Psoas muscle (tissue), 8 donors: Measurements from ENCODE around the gene RASD1. TPM values are rescaled to one million over a fixed set of nuclear protein-coding genes. Genes with fewer than 3 reads are reported as not detected.

Experiments used
- ATAC-seq, 4 donors: fragments of 200-7000 bp; cut with Tn5 transposase; one replicate each; pipeline ENCODE4 v1.9.1; 2020; ENCODE audit warnings: moderate library complexity in 3 of 4, mild to moderate bottlenecking in 2 of 4
- DNase-seq, 2 donors: peaks; one replicate each; pipeline ENCODE4 v3.0.0-alpha.2; 2020
- H3K27ac ChIP-seq: fragments of 200-600 bp; one replicate; pipeline ENCODE4 v1.8.0; 2022
- H3K27me3 ChIP-seq, 3 donors: fragments of 200-600 bp in 1 of 3; one replicate each; pipeline versions ENCODE4 v1.6.1 to v1.8.0; 2013 to 2022; ENCODE audit warnings: low read length in 2 of 3, mild to moderate bottlenecking in 2 of 3, moderate library complexity in 1 of 3; ENCODE audit not compliant: insufficient read depth in 3 of 3
- H3K36me3 ChIP-seq, 2 donors: fragments of 200-600 bp in 1 of 2; one replicate each; pipeline versions ENCODE4 v1.6.1 to v1.8.0; 2013 to 2022; ENCODE audit warnings: low read depth in 1 of 2, mild to moderate bottlenecking in 1 of 2, moderate library complexity in 1 of 2; ENCODE audit not compliant: insufficient read depth in 1 of 2
- H3K4me1 ChIP-seq: fragments of 200-600 bp; one replicate; pipeline ENCODE4 v1.8.0; 2022
- H3K4me3 ChIP-seq: fragments of 200-600 bp; one replicate; pipeline ENCODE4 v1.8.0; 2022; ENCODE audit warnings: mild to moderate bottlenecking
- H3K9me3 ChIP-seq: fragments of 200-600 bp; one replicate; pipeline ENCODE4 v1.8.0; 2022
- WGBS, 3 donors: extraction: QIAGEN DNeasy Blood & Tissue Kit; methylation state at CpG; one replicate each; pipeline versions ENCODE4 v1.1.6 to v1.1.7; 2013; 5-methylcytosine and 5-hydroxymethylcytosine counted together
- intact Hi-C, 2 donors: fragments of 100-400 bp; cut with DNase I; formaldehyde crosslinking; loops; one replicate each; pipeline versions ENCODE4 v1.11.0 to v1.14.2; 2022
- polyA plus RNA-seq, 3 donors: library from polyadenylated mRNA; stranded (reverse); fragments of 200-250 nt; gene quantifications; one replicate each; pipeline ENCODE4 v1.2.3, GENCODE V29; 2013
- total RNA-seq, 4 donors: library from RNA; stranded (reverse); fragmentation: NEBNext Ultra II Directional in 2 of 4; extraction: Animal tissue kit (Norgen Biotek cat#: 25700) in 2 of 4; gene quantifications; one replicate each; pipeline versions ENCODE4 v1.2.1 to v1.2.4, GENCODE V29; 2021 to 2023
- TF ChIP-seq, protein P1 (sequence below): fragments of 200-600 bp; IDR thresholded peaks from one replicate; pipeline ENCODE4 v1.8.0; 2022; ENCODE audit warnings: antibody characterized with exemption
- donor health status: healthy with polysubstance abuse.
- donor health status: DM: no; HTN: no; CAD: no; lungs with moderate emphysema.
- donor health status: Bipolar disorder and iron deficiency.
- donor health status: healthy.
- donor health status: DM: yes; HTN: yes; CAD: no.
- donor health status: DM: no; HTN: no; CAD: no.
- donor health status: DM: no; HTN: no; CAD: no.
- donor health status: DM: yes; HTN: yes; CAD: no.

Gene RASD1
- total and polyA plus RNA-seq, 7 donors: 4.4 to 436 (median 26.5) TPM

DNA sequence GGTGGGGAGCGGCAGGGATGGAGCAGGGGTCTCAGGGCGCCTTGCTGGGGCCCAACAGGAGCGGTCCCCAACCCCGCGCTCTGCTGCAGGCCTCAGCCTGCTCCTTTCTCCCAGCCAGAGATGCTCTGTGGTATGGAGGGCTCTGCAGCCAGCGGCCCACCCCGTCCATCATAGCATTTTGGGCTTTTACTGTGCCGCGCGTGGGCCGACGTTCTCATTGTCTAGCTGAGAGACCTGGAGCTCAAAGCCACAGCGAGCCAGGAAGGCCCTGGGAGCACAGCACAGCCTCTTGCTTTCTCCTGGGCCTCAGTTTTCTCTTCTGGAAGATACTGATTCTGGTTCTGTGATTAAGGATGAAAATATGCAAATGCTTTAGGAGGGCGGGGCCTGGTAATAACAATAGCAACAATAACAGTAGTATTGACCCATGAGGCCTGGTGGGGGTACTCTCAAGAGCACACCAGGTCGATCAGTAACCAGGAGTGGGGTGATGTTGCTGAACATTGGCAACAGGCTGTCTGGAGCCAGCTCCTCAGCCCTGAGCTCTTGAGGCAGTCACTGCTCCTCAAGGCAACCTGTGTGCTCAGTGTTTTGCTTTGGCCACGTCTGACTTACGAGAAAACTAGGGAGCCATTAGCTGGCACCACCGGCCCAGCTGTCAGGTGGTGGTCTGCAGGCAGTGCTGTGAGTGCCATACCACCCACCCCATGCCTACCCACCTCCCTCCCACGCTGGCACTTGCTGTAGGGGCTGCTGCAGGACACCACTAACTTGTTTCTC is 1.1 kb upstream of the RASD1 start:
- Histone ChIP-seq H3K4me1 (peaks cover 18% of the 10 kb centered on the region), H3K36me3 (peaks cover 0 to 7% of the 10 kb centered on the region in 2 donors), H3K4me3 (peak overlapping the region; percentile 84), H3K27ac (peak overlapping the region; percentile 89), H3K9me3 (no peaks in the 10 kb centered on the region), H3K27me3 (no peaks in the 10 kb centered on the region)
- WGBS, 3 donors: 39 to 46% (median 41%) methylated on average over 18 to 19 of the region's 19 CpGs
- intact Hi-C loops: loop anchor here (1.0 to 5.0 kb wide), 5 partner anchors 20 to 140 kb away; partner anchors contain the start of gene MED9 (in 1 of the 2)
- TF ChIP-seq, protein P1, sequence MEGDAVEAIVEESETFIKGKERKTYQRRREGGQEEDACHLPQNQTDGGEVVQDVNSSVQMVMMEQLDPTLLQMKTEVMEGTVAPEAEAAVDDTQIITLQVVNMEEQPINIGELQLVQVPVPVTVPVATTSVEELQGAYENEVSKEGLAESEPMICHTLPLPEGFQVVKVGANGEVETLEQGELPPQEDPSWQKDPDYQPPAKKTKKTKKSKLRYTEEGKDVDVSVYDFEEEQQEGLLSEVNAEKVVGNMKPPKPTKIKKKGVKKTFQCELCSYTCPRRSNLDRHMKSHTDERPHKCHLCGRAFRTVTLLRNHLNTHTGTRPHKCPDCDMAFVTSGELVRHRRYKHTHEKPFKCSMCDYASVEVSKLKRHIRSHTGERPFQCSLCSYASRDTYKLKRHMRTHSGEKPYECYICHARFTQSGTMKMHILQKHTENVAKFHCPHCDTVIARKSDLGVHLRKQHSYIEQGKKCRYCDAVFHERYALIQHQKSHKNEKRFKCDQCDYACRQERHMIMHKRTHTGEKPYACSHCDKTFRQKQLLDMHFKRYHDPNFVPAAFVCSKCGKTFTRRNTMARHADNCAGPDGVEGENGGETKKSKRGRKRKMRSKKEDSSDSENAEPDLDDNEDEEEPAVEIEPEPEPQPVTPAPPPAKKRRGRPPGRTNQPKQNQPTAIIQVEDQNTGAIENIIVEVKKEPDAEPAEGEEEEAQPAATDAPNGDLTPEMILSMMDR: no peak
- ATAC-seq (no peak), DNase-seq (peak; percentile 13 to 35)

DNA sequence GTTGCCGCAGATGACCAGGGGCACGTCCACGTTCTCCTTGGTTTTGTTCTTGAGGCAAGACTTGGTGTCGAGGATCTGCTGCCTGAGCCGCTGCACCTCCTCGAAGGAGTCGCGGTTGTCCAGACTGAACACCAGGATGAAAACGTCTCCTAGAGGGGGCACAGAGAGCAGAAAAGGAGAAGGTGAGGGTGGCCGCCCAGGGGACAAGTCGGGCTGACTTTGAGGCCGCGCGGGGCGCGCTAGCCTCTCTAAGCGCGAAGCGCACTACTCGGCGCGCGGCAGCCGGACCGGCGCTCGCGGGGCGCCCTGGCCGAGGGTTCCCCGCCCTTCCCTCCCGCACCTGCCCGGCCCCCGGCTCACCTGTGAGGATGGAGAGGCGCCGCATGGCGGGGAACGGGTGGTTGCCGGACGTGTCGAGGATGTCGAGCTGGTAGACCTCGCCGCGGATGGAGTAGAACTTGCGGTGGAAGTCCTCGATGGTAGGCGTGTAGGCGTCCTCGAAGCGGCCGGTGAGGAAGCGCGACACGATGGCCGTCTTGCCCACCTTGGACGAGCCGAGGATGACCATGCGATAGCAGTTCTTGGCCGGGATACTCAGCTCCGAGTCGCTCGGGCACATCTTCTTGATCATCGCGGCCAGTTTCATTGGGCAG is 533 bp downstream of the RASD1 start:
- Histone ChIP-seq H3K27me3 (no peaks in the 10 kb centered on the region), H3K27ac (peak overlapping the region; percentile 89), H3K4me1 (peaks cover 21% of the 10 kb centered on the region), H3K36me3 (peaks cover 0 to 18% of the 10 kb centered on the region in 2 donors), H3K4me3 (peak overlapping the region; percentile 84), H3K9me3 (no peaks in the 10 kb centered on the region)
- TF ChIP-seq, protein P1: no peak
- DNase-seq (peak; percentile 24 to 73), ATAC-seq (peak in 3 of 4 donors; percentile 3 to 14 (median 7))
- WGBS, 3 donors: 1% methylated on average over 41 to 65 of the region's 65 CpGs
- intact Hi-C loops: loop anchor here (1.0 to 5.0 kb wide), 5 partner anchors 19 to 138 kb away; partner anchors contain the start of gene MED9 (in 1 of the 2)

DNA sequence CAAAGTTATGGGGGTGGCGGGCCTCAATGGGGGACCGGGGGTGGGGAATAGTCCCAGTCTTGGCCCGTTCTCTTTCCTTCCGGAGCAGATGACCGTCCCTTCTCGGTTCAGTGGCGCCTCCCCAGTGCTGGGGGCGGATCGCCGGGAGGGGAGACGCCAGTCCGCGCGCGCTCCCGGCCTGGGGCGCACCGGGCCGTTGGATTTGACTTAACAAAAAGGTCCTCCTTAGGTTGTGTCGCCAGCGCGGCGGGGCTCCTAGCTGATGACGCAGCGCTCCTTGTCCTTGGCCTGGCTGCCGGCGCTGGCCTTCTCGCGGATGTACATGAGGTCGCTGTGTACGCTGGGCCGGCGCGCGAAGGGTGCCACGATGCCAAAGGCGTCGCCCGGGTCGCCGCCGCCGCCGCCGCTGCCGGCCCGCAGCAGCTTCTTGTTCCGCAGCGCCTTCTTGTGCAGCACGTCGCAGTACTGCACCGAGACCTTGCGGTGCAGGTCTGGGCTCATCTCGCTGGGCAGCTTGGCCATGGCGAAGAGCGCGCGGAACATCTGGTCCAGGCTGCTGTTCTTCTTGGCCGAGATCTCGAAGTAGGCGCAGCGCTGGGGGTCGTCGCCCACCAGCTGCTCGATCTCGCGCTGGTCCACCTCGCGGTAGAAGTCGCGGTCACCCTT is 1.2 kb downstream of the RASD1 start:
- peaks cover 25% of the 10 kb centered on the region for H3K4me1 ChIP-seq
- peak overlapping the region; percentile 89 for H3K27ac ChIP-seq
- H3K9me3 ChIP-seq: no peaks in the 10 kb centered on the region
- intact Hi-C loops: loop anchor here (5.0 kb wide), 1 partner anchor 138 kb away; no protein-coding TSS in a partner anchor
- peak overlapping the region; percentile 84 for H3K4me3 ChIP-seq
- DNase-seq (peak; percentile 72 to 82), ATAC-seq (peak; percentile 4 to 28 (median 16))
- WGBS, 3 donors: 2% methylated on average over 65 to 71 of the region's 71 CpGs
- TF ChIP-seq, protein P1: no peak
- peaks cover 0 to 18% of the 10 kb centered on the region in 2 donors for H3K36me3 ChIP-seq
- no peaks in the 10 kb centered on the region for H3K27me3 ChIP-seq

DNA sequence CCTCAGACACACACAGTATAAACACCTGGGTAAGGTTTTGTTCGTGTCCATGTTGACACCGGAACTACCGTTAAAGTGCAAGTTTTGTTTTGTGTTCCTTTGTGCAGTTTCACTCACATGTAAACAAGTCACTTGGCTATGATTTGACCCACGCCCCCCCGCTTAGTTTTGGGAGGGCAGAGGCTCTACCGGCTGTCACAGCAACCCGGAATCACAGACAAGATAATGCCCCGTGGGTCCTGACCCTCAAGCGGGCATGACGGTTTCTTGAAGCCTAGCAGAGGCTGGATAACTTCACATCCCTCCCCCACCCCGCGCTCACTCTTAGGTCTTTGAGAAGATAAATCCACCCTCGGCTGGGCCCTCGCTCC is 1.7 kb downstream of the RASD1 start:
- TF ChIP-seq, protein P1: no peak
- ATAC-seq (peak in 1 of 4 donors; percentile 4), DNase-seq (peak in 1 of 2 donors; percentile 68)
- 15 to 24% (median 18%) methylated on average over 14 of the region's 14 CpGs for WGBS, 3 donors
- intact Hi-C loops: no loop called here
- Histone ChIP-seq H3K9me3 (no peaks in the 10 kb centered on the region), H3K4me3 (peak overlapping the region; percentile 84), H3K27me3 (no peaks in the 10 kb centered on the region), H3K4me1 (peaks cover 25% of the 10 kb centered on the region), H3K27ac (peak overlapping the region; percentile 89), H3K36me3 (peaks cover 0 to 22% of the 10 kb centered on the region in 2 donors)
